ENCODE measurements around the gene LETMD1.

LETMD1 gene

GRCh38 chr12:51059086-51059485 is 11.0 kb downstream of the LETMD1 start:
- Histone ChIP-seq H3K4me3 (ENCODE audit: low read length, poor library complexity, severe bottlenecking) (no peak overlapping the region), H3K27me3 (ENCODE audit: insufficient read depth, low read length, poor library complexity, severe bottlenecking) (no peaks in the 10 kb centered on the region), H3K9ac (ENCODE audit: low read depth, low read length, poor library complexity, severe bottlenecking) (no peak overlapping the region), H3K79me2 (ENCODE audit: insufficient read depth, low read length) (no peaks in the 10 kb centered on the region), H3K4me2 (ENCODE audit: low read depth, low read length, poor library complexity, severe bottlenecking) (no peak overlapping the region), H2AFZ (ENCODE audit: low read length) (no peak overlapping the region), H3K36me3 (ENCODE audit: insufficient read depth, low read length) (peaks cover 72% of the 10 kb centered on the region; the same call in 1 of the 2 replicates), H3K4me1 (ENCODE audit: insufficient read depth, low read length, poor library complexity, severe bottlenecking) (no peaks in the 10 kb centered on the region), H4K20me1 (ENCODE audit: insufficient read depth, low read length, poor library complexity, severe bottlenecking) (no peaks in the 10 kb centered on the region), H3F3A (ENCODE audit: low read depth) (no peaks in the 10 kb centered on the region), H3K9me3 (ENCODE audit: insufficient read depth, low read depth, low read length) (no peaks in the 10 kb centered on the region), H3K9me2 (replicated peaks; ENCODE audit: low read depth, low read length) (no peaks in the 10 kb centered on the region)
- TF ChIP-seq CTCF (conservative IDR thresholded peaks at IDR 0.05; ENCODE audit: low read length), result no peak
- no peak for TF ChIP-seq EZH2phosphoT487 (IDR thresholded peaks at IDR 0.05; ENCODE audit: borderline replicate concordance)

- no peaks in the 10 kb centered on the region for H3K9me2 ChIP-seq (replicated peaks; ENCODE audit: low read depth, low read length)
- no peak overlapping the region for H3K4me2 ChIP-seq (ENCODE audit: low read depth, low read length, poor library complexity, severe bottlenecking)
- no peaks in the 10 kb centered on the region for H3K4me1 ChIP-seq (ENCODE audit: insufficient read depth, low read length, poor library complexity, severe bottlenecking)
- H3K4me3 ChIP-seq (ENCODE audit: low read length, poor library complexity, severe bottlenecking), result no peak overlapping the region
- H3K9me3 ChIP-seq (ENCODE audit: insufficient read depth, low read depth, low read length), result no peaks in the 10 kb centered on the region
- no peaks in the 10 kb centered on the region for H3F3A ChIP-seq (ENCODE audit: low read depth)
- no peak overlapping the region for H2AFZ ChIP-seq (ENCODE audit: low read length)
- H3K36me3 ChIP-seq (ENCODE audit: insufficient read depth, low read length), result peaks cover 86% of the 10 kb centered on the region; the same call in 1 of the 2 replicates
- TF ChIP-seq EZH2phosphoT487 (IDR thresholded peaks at IDR 0.05; ENCODE audit: borderline replicate concordance) (no peak), CTCF (conservative IDR thresholded peaks at IDR 0.05; ENCODE audit: low read length) (no peak)
- no peaks in the 10 kb centered on the region for H3K79me2 ChIP-seq (ENCODE audit: insufficient read depth, low read length)
- no peaks in the 10 kb centered on the region for H4K20me1 ChIP-seq (ENCODE audit: insufficient read depth, low read length, poor library complexity, severe bottlenecking)
- H3K9ac ChIP-seq (ENCODE audit: low read depth, low read length, poor library complexity, severe bottlenecking), result no peak overlapping the region
- no peaks in the 10 kb centered on the region for H3K27me3 ChIP-seq (ENCODE audit: insufficient read depth, low read length, poor library complexity, severe bottlenecking)
Observed at GRCh38 chr12:51062631-51063397, 14.7 kb downstream of the LETMD1 start.

GRCh38 chr12:51065530-51065929 is 17.4 kb downstream of the LETMD1 start:
- no peaks in the 10 kb centered on the region for H3K9me3 ChIP-seq (ENCODE audit: insufficient read depth, low read depth, low read length)
- no peaks in the 10 kb centered on the region for H3F3A ChIP-seq (ENCODE audit: low read depth)
- H3K4me1 ChIP-seq (ENCODE audit: insufficient read depth, low read length, poor library complexity, severe bottlenecking), result no peaks in the 10 kb centered on the region
- no peak overlapping the region for H3K9ac ChIP-seq (ENCODE audit: low read depth, low read length, poor library complexity, severe bottlenecking)
- H3K36me3 ChIP-seq (ENCODE audit: insufficient read depth, low read length), result peaks cover 81% of the 10 kb centered on the region; the same call in 1 of the 2 replicates
- no peak overlapping the region for H3K4me2 ChIP-seq (ENCODE audit: low read depth, low read length, poor library complexity, severe bottlenecking)
- TF ChIP-seq CTCF (conservative IDR thresholded peaks at IDR 0.05; ENCODE audit: low read length), result no peak
- TF ChIP-seq EZH2phosphoT487 (IDR thresholded peaks at IDR 0.05; ENCODE audit: borderline replicate concordance), result no peak
- H2AFZ ChIP-seq (ENCODE audit: low read length), result no peak overlapping the region
- H3K27me3 ChIP-seq (ENCODE audit: insufficient read depth, low read length, poor library complexity, severe bottlenecking), result no peaks in the 10 kb centered on the region
- H3K4me3 ChIP-seq (ENCODE audit: low read length, poor library complexity, severe bottlenecking), result no peak overlapping the region
- H4K20me1 ChIP-seq (ENCODE audit: insufficient read depth, low read length, poor library complexity, severe bottlenecking), result no peaks in the 10 kb centered on the region
- no peaks in the 10 kb centered on the region for H3K79me2 ChIP-seq (ENCODE audit: insufficient read depth, low read length)
- no peaks in the 10 kb centered on the region for H3K9me2 ChIP-seq (replicated peaks; ENCODE audit: low read depth, low read length)
